Loucy (cell line): Measurements from ENCODE around the gene TPK1.

Experiments used
- CTCF ChIP-seq: fragments of 200-600 bp; sonication (generic); conservative IDR thresholded peaks from 2 replicates; pipeline ENCODE4 v1.5.1; 2014; ENCODE audit warnings: mild to moderate bottlenecking, antibody characterized with exemption, low read length
- EZH2phosphoT487 ChIP-seq: fragments of 200-600 bp; IDR thresholded peaks from 2 replicates; pipeline ENCODE4 v1.6.1; 2018; ENCODE audit warnings: antibody characterized with exemption, mild to moderate bottlenecking, moderate library complexity, borderline replicate concordance

DNA sequence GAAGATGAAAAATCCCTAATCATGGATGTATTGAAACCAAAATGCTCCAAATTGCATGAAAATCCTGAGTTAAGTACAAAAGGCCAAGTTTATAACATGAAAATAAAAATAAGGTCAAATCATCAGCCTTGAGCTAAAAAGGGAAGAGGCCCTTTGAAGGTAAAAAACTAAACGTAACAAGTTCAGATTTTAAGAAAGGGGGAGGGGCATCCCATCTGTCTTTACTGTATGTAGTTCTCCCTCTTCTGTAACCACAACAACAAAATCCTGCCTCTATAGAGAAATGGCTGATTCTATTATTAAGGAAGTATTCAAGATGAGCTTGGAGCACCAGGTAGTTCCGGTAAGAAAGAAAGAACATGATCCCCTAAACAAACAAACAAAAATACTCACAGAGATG, 64.7 kb downstream of the TPK1 start:
- TF ChIP-seq CTCF (no peak), EZH2phosphoT487 (no peak)
